Stomach smooth muscle (tissue), 2 donors: Measurements from ENCODE around the gene TBC1D8.
A peak's percentile ranks its signal among the peaks of the same experiment; 100 is the strongest.

Source experiments
- H3K27ac ChIP-seq: one replicate; pipeline ENCODE4 v1.7.0; 2013; ENCODE audit warnings: mild to moderate bottlenecking, low read length, inconsistent platforms
- H3K27me3 ChIP-seq, 2 donors: one replicate each; pipeline ENCODE4 v1.7.0; 2013; ENCODE audit warnings: low read length in 2 of 2; ENCODE audit not compliant: insufficient read depth in 2 of 2, control insufficient read depth in 1 of 2
- H3K36me3 ChIP-seq, 2 donors: one replicate each; pipeline ENCODE4 v1.7.0; 2013; ENCODE audit warnings: low read length in 2 of 2; ENCODE audit not compliant: control insufficient read depth in 2 of 2, insufficient read depth in 2 of 2
- H3K4me1 ChIP-seq: one replicate; pipeline ENCODE4 v1.7.0; 2013; ENCODE audit warnings: low read length; ENCODE audit not compliant: control insufficient read depth, insufficient read depth
- H3K4me3 ChIP-seq, 2 donors: one replicate each; pipeline ENCODE4 v1.7.0; 2013; ENCODE audit warnings: low read length in 2 of 2
- H3K9ac ChIP-seq, 2 donors: one replicate each; pipeline ENCODE4 v1.7.0; 2013; ENCODE audit warnings: low read length in 2 of 2, mild to moderate bottlenecking in 1 of 2
- H3K9me3 ChIP-seq, 2 donors: one replicate each; pipeline ENCODE4 v1.7.0; 2013; ENCODE audit warnings: low read length in 2 of 2; ENCODE audit not compliant: control insufficient read depth in 2 of 2
- donor health status: healthy.
- donor health status: Pancreatic carcinoma.

Gene TBC1D8

DNA sequence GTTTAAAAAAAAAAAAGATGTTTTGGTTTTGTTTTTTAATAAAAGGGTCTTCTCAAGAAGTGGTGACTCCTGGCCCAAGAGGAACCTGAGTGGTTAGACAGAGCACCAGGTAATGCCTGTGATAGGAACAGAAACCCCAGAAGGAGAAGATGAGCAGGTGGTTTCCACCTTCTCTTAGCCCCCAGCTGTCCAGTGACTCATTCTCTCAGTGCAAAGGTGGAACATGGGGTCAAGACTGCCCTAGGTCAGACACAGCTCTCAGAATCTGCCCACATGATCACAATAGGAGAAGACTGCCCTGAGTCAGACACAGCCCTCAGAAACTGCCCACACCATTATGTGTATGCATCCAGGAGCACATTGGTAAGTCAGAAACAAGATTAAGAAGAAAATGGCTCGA is 61.8 kb downstream of the TBC1D8 start:
- Histone ChIP-seq H3K9me3 (no peaks in the 10 kb centered on the region), H3K4me3 (no peak overlapping the region), H3K4me1 (no peaks in the 10 kb centered on the region), H3K27ac (no peak overlapping the region), H3K36me3 (peaks cover 0 to 2% of the 10 kb centered on the region in 2 donors), H3K9ac (no peak overlapping the region), H3K27me3 (no peaks in the 10 kb centered on the region)

DNA sequence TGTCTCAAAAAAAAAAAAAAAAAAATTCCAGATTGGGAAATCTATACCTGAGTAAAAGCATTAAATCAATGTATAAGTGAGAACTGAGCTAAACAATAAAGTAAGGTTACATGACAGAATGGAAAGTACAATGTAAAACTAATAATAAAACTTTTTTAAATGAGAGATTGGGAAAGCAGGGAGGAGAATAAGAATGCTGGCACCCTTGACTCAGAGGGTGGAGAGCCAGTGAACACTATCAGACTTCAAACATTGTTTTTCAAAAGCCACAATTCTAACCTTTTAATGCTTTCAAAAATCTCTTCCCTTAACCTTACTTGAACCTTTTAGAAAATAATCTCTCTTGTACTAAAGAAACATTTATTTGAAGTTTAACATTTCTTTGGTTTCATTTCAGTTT is 63.5 kb downstream of the TBC1D8 start:
- H3K9ac ChIP-seq: no peak overlapping the region
- H3K27ac ChIP-seq: no peak overlapping the region
- no peaks in the 10 kb centered on the region for H3K27me3 ChIP-seq
- H3K4me1 ChIP-seq: no peaks in the 10 kb centered on the region
- H3K36me3 ChIP-seq: peaks cover 0 to 2% of the 10 kb centered on the region in 2 donors
- no peaks in the 10 kb centered on the region for H3K9me3 ChIP-seq
- no peak overlapping the region for H3K4me3 ChIP-seq

DNA sequence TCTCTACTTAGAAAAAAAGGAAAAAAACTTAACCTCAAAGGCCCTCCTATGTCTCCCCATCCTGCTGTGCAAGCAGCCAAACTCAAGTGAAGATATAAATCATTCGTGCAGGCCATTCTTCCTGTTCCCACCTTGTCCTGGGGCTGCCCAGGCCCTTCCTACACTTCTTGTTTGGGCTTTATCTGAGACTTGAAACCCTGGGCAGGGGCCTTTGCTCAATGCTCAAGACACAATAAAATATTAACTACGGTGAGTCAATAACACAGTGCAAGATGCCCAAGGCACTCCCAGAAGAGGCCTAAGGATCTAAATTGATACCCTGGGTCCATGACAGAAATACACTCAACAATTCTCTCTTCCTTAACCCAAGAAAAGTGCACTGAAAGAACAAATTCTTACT is 67.6 kb downstream of the TBC1D8 start:
- Histone ChIP-seq H3K4me3 (no peak overlapping the region), H3K9me3 (no peaks in the 10 kb centered on the region), H3K27me3 (no peaks in the 10 kb centered on the region), H3K27ac (no peak overlapping the region), H3K36me3 (no peaks in the 10 kb centered on the region), H3K9ac (no peak overlapping the region), H3K4me1 (no peaks in the 10 kb centered on the region)

DNA sequence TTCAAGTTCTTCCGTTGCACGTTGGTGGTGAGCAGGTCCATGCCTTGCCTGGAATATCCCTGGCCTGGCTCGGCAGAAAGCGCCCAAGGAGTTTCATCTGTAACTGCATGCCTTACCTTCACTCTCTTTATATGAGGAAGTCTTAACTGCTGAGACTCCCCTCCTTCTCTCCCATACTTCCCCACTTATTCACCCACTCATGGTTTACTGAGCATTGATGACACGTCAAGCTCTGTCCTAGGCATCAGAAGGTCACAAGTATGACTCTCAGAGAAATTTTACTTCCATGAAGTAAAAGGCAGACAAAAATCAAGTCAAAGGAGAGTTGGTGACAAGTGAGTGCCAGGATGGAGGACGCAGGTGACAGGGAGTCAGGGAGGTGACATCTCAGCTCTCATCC is 68.2 kb downstream of the TBC1D8 start:
- Histone ChIP-seq H3K9ac (no peak overlapping the region), H3K36me3 (no peaks in the 10 kb centered on the region), H3K4me3 (no peak overlapping the region), H3K27me3 (no peaks in the 10 kb centered on the region), H3K9me3 (no peaks in the 10 kb centered on the region), H3K4me1 (no peaks in the 10 kb centered on the region), H3K27ac (no peak overlapping the region)

DNA sequence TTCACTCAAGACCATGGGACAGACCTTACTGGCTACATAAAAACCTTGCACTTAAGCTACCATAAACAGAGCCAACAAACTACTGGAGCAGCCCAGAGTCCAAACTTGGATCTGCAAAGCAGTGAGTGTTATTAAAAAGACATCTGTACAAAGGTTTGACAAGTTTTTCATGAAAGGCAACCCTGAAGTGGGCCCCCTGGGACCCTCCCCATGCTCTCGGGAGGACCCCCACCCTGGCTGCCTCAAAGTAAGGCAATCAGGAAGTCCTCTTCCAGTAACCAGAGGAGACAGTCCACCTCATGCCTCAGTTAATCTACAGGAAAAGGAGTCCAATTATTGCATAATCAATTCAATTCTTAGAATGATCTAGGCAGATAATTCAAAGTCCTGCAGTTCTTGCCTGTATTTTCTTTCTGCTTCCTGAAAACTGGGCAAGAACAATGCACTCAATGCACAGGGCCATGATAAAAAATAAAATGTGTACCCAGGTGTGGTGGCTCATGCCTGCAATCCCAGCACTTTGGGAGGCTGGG is 69.7 kb downstream of the TBC1D8 start:
- no peaks in the 10 kb centered on the region for H3K27me3 ChIP-seq
- no peak overlapping the region for H3K4me3 ChIP-seq
- no peaks in the 10 kb centered on the region for H3K36me3 ChIP-seq
- H3K9me3 ChIP-seq: no peaks in the 10 kb centered on the region
- no peaks in the 10 kb centered on the region for H3K4me1 ChIP-seq
- no peak overlapping the region for H3K27ac ChIP-seq
- H3K9ac ChIP-seq: no peak overlapping the region

DNA sequence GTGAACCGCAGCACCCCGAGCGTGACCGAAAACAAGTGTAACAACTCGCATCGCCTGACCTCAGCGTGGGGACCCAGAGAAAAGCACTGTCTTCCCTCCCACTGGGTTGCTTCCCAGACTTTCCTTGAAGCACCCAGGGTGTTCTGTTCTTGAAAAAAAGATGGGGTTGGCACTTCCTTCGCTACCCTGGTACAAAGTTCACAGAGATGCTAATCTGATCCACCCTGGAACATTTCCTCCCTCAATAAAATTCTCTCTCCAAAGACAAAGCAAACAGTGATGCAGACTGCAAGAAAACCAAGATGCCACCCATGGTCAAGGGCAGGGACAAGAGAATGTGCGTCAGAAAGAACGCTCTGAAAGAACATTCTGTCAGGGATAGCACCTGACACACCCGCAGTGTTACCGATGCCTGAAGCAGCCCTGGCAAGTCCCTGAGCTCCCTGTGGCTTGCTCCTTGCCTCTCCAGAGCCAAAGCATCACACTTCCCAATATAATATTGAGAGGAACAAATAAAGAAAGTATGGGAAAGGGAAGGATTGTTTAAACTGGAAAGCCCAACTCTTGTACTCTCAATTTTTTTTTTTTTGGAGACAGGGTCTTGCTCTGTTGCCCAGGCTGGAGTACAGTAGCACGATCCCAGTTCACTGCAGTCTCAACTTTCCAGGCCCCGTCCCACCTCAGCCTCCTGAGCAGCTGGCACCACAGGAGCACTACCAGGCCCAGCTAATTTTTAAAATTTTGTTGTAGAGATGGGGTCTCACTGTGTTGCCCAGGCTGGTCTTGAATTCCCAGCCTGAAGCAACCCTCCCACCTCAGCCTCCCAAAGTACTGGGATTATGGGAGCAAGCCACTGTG is 70.7 kb downstream of the TBC1D8 start:
- Histone ChIP-seq H3K9ac (no peak overlapping the region), H3K36me3 (no peaks in the 10 kb centered on the region), H3K9me3 (no peaks in the 10 kb centered on the region), H3K27ac (no peak overlapping the region), H3K27me3 (no peaks in the 10 kb centered on the region), H3K4me3 (no peak overlapping the region), H3K4me1 (no peaks in the 10 kb centered on the region)

DNA sequence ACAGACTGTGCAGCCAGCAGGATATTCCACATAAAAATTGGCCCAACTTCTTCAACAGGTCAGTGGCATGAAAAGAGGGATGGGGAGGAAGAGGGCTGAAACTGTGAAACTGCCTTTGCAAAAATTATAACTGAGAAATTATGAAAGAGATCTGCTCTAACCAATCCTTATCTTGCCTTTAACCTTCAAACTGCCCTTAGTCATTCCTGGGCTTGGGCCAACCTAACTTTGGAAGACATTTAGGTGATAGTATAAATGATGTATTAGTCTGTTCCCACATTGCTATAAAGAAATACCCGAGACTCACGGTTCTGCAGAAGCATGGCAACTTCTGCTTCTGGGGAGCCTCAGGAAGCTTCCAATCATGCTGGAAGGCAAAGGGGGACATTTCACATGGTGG is 74.6 kb downstream of the TBC1D8 start:
- Histone ChIP-seq H3K4me1 (peaks cover 3% of the 10 kb centered on the region), H3K27ac (no peak overlapping the region), H3K9ac (no peak overlapping the region), H3K36me3 (no peaks in the 10 kb centered on the region), H3K4me3 (no peak overlapping the region), H3K9me3 (no peaks in the 10 kb centered on the region), H3K27me3 (no peaks in the 10 kb centered on the region)

DNA sequence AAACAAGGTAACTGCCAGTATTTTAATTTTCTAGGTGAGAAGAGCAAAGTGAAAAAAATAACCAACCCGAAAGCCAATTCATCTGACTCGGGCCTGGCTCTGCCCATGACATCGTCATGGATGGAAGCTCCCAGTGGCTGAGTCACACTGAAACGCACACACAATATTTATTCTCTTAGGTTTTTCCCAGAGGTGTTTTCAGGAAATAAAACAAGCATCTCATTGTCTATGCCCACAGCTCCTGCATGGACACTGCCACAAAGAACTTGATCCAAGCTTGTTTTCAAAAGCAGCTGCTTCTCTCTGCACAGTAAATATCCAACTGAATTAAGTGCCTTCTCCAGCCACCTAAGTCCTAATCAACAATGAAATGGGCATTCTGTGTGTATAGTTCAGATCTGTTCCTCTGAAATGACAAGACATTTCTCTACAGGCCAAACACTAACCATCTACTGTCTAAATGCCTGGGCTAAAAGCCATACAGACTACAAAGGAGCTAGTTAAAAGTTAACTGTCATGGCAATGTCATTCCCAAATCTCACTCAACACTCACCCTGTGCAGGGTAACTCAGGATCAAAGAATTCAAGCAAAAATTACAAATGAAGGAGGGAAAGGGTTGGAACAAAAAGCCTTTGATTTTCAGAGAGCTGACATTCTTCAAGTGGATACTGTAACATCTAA is 86.2 kb downstream of the TBC1D8 start:
- no peaks in the 10 kb centered on the region for H3K36me3 ChIP-seq
- peak overlapping the region; percentile 32 for H3K27ac ChIP-seq
- H3K9ac ChIP-seq: no peak overlapping the region
- no peaks in the 10 kb centered on the region for H3K27me3 ChIP-seq
- H3K9me3 ChIP-seq: no peaks in the 10 kb centered on the region
- H3K4me1 ChIP-seq: peaks cover 6% of the 10 kb centered on the region
- H3K4me3 ChIP-seq: no peak overlapping the region

DNA sequence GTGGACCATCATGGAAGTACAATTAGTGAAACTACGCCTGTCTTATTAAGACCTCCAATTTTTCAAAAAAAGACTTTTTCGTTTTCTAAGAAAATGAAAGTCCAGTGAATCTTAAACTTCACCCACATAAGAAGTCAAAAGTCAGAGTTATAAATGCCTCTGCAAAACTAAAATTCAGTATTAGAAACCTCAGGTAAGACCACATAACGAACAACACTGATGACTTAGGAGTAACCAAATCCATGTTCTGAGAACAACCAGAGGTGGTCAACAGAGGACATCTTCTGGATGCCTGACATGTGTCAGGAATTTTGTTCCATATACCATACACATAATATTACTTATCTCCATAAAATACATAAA is 86.7 kb downstream of the TBC1D8 start:
- no peak overlapping the region for H3K27ac ChIP-seq
- no peaks in the 10 kb centered on the region for H3K9me3 ChIP-seq
- peaks cover 6% of the 10 kb centered on the region for H3K4me1 ChIP-seq
- H3K4me3 ChIP-seq: no peak overlapping the region
- H3K9ac ChIP-seq: no peak overlapping the region
- no peaks in the 10 kb centered on the region for H3K36me3 ChIP-seq
- no peaks in the 10 kb centered on the region for H3K27me3 ChIP-seq

DNA sequence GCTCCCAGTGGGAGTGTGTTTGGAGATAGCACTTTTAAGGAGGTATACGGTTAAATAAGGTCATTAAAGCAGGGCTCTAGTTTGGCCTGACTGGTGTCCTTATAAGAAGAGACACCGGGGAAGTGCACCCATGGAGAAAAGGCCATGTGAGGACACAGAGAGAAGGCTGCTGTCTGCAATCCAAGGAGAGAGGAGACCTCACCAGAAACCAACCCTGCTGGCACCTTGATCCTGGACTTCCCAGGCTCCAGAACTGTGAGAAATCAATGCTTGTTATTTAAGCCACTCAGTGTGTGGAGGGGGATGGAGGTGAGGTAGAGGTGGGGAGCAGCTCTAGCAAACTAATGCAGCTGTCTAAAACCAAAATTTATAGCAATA is 87.1 kb downstream of the TBC1D8 start:
- Histone ChIP-seq H3K27ac (no peak overlapping the region), H3K4me3 (no peak overlapping the region), H3K36me3 (no peaks in the 10 kb centered on the region), H3K4me1 (peaks cover 6% of the 10 kb centered on the region), H3K27me3 (no peaks in the 10 kb centered on the region), H3K9ac (no peak overlapping the region), H3K9me3 (no peaks in the 10 kb centered on the region)
